Esophagus squamous epithelium (tissue), 5 donors: ENCODE results near the gene EHF. TPM values are rescaled to one million over a fixed set of nuclear protein-coding genes. Genes with fewer than 3 reads are reported as not detected.

Source experiments
- DNase-seq: peaks from one replicate; lab custom pipeline; 2025; lab: John Stamatoyannopoulos, UW
- H3K27ac ChIP-seq, 4 donors: fragments of 200-600 bp; sonication (generic); one replicate each; pipeline ENCODE4 v1.5.1; 2016 to 2019; ENCODE audit warnings: mild to moderate bottlenecking in 1 of 4
- H3K27me3 ChIP-seq, 4 donors: fragments of 200-600 bp; sonication (generic); 1 replicate in 3 of 4; 2 replicates in 1 of 4; pipeline versions ENCODE4 v1.5.1 to v1.6.0; 2017 to 2021; ENCODE audit warnings: antibody characterized with exemption in 1 of 4
- H3K36me3 ChIP-seq, 3 donors: fragments of 200-600 bp; sonication (generic); one replicate each; pipeline ENCODE4 v1.5.1; 2016 to 2019
- H3K4me1 ChIP-seq, 3 donors: fragments of 200-600 bp; sonication (generic); one replicate each; pipeline ENCODE4 v1.5.1; 2017 to 2019
- H3K4me3 ChIP-seq, 4 donors: fragments of 200-600 bp; sonication (generic); 1 replicate in 3 of 4; 2 replicates in 1 of 4; pipeline ENCODE4 v1.5.1; 2016 to 2019; ENCODE audit warnings: mild to moderate bottlenecking in 2 of 4, moderate library complexity in 1 of 4
- H3K9me3 ChIP-seq, 3 donors: fragments of 200-600 bp; sonication (generic); one replicate each; pipeline ENCODE4 v1.5.1; 2016 to 2019
- POLR2A ChIP-seq, 4 donors: fragments of 450-650 bp; IDR thresholded peaks; one replicate each; pipeline ENCODE4 v1.6.1; 2017; ENCODE audit warnings: antibody characterized with exemption in 4 of 4, mild to moderate bottlenecking in 4 of 4, moderate library complexity in 3 of 4
- WGBS, 2 donors: methylation state at CpG; one replicate each; pipeline ENCODE4 v1.1.5; 2018; 5-methylcytosine and 5-hydroxymethylcytosine counted together
- intact Hi-C: fragments of 100-400 bp; cut with DNase I; formaldehyde crosslinking; loops from one replicate; pipeline ENCODE4 v1.15.0; 2022
- total RNA-seq, 4 donors: library from RNA; depleted of rRNA; stranded (reverse); fragments of >200 nt; gene quantifications; one replicate each; pipeline ENCODE4 v1.1.0, GENCODE V29; 2016
- TF ChIP-seq, protein P1 (sequence below), 6 experiments: fragments of 450-650 bp in 4 of 6; fragments of 200-600 bp in 2 of 6; sonication (generic) in 2 of 6; IDR thresholded peaks; one replicate each; pipeline ENCODE4 v1.5.1; 2016 to 2019; ENCODE audit warnings: antibody characterized with exemption in 6 of 6, mild to moderate bottlenecking in 4 of 6, moderate library complexity in 4 of 6
- donor health status: DM: yes; HTN: yes; CAD: no.

Gene EHF
- total RNA-seq: 100 to 1,000 TPM; 265 to 388 (median 325) TPM

DNA sequence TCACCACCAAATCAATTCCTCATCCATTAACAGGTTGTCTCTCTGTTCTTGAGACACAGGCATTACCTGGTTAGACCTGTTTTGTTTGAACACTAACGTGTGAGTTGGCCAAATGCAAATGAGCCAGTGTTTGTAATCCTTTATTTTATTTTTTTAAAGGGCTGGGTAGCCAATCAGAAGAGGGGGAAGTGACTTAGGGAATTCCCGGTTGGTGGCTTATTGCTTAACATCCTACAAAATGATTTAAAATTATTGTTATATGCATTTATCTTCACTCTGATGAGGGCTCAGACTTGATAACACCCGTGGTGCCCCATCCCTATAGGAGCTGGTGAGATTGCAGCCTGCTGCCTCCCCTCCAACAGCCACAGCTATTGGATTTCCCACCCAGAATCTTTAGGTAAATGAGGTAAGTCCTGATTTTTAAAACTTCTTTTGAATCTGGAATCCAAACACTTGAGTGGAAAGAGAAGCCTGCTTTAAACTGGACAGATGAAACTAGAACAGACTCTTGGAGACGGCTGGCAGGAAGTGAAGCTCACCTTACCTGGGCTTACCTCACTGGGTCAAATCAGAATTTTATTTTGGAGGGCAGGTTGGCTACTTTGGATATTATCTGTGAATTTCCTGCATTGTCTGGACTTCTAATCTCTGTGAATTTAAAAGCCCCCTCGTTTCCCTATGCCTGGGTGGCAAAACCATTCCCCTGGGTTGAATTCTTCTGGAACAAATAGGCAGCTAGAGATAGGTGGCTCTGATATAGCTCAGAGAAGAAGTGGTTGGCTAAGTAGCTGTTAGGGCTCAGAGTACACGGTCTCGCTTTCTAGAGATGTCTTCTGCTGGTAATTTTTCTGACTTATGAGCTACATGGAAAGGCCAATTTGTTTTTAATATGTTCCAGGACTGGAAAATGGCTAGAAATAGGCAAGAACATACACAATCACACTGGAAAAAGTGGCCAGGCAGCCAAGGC is at the start of gene EHF:
Gene EHF (plus strand): TSS at position 274 of the 973 bp plus-strand sequence. CDS start 21,538 bp downstream, outside the sequence.
- H3K4me1 ChIP-seq: peaks cover 5 to 41% (median 7%) of the 10 kb centered on the region in 3 donors
- intact Hi-C loops: no loop called here
- TF ChIP-seq, protein P1, sequence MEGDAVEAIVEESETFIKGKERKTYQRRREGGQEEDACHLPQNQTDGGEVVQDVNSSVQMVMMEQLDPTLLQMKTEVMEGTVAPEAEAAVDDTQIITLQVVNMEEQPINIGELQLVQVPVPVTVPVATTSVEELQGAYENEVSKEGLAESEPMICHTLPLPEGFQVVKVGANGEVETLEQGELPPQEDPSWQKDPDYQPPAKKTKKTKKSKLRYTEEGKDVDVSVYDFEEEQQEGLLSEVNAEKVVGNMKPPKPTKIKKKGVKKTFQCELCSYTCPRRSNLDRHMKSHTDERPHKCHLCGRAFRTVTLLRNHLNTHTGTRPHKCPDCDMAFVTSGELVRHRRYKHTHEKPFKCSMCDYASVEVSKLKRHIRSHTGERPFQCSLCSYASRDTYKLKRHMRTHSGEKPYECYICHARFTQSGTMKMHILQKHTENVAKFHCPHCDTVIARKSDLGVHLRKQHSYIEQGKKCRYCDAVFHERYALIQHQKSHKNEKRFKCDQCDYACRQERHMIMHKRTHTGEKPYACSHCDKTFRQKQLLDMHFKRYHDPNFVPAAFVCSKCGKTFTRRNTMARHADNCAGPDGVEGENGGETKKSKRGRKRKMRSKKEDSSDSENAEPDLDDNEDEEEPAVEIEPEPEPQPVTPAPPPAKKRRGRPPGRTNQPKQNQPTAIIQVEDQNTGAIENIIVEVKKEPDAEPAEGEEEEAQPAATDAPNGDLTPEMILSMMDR (IDR thresholded peaks at IDR 0.05): peak in 2 of 6 experiments; percentile 15 to 30
- peak in 3 of 4 donors; percentile 31 to 72 (median 68) for TF ChIP-seq POLR2A (IDR thresholded peaks at IDR 0.05)
- H3K4me3 ChIP-seq: peak within 1 kb of the TSS; percentile 40 to 64 (median 52)
- WGBS, 2 donors: 26 to 30% methylated on average over 6 to 7 of the region's 7 CpGs
- no peaks in the 10 kb centered on the region for H3K27me3 ChIP-seq
- peak within 1 kb of the TSS; percentile 88 to 93 (median 89) for H3K27ac ChIP-seq
- DNase-seq: no peak
- H3K9me3 ChIP-seq: no peaks in the 10 kb centered on the region
- H3K36me3 ChIP-seq: peaks cover 0 to 6% (median 0%) of the 10 kb centered on the region in 3 donors

DNA sequence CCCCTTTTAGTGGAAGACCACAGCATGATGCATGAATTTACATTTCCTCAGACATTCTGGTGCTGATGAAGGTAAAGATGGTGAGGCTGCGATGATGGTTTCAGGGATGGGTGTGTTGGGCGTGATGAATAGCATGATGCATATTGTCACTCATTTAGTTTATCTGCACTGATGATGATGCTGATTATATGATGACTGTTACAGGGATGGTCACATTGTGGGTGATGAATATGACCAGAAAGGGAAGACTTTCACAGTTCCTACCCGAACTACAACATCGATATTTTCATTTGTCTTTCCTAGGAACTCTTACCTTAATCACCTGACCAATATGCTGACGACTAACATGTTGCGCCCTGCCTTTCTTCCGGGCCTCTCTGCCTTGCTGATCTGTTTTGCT is 47.4 kb upstream of the EHF start:
- peaks cover 0 to 52% (median 0%) of the 10 kb centered on the region in 4 donors for H3K27me3 ChIP-seq
- H3K27ac ChIP-seq: no peak overlapping the region
- H3K4me3 ChIP-seq: no peak overlapping the region
- intact Hi-C loops: no loop called here
- no peaks in the 10 kb centered on the region for H3K36me3 ChIP-seq
- WGBS, 2 donors: 91 to 92% methylated on average over 7 of the region's 7 CpGs
- no peak for DNase-seq
- H3K4me1 ChIP-seq: no peaks in the 10 kb centered on the region
- no peak for TF ChIP-seq POLR2A (IDR thresholded peaks at IDR 0.05)
- TF ChIP-seq, protein P1 (IDR thresholded peaks at IDR 0.05): no peak
- H3K9me3 ChIP-seq: no peaks in the 10 kb centered on the region

DNA sequence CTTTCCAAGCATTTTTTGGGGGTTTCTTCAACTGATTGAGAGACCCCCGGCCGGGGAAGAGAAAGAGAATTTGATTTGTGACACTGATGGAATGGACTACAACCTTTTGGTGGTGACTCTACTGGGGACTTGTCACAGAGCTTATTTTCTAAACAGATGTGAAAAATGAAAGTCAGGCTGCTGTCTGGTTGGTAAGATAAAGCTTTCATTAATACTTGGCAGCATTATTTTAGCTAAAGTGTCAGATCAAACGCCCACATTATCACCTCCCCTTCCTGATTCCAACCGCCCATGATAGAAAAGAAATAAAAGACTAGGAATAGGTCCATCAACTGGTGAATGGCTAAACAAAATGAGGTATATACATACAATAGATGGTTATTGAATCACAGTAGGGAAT is 45.6 kb upstream of the EHF start:
- intact Hi-C loops: no loop called here
- Histone ChIP-seq H3K4me3 (no peak overlapping the region), H3K27me3 (peaks cover 0 to 51% (median 0%) of the 10 kb centered on the region in 4 donors), H3K4me1 (no peaks in the 10 kb centered on the region), H3K36me3 (no peaks in the 10 kb centered on the region), H3K27ac (no peak overlapping the region), H3K9me3 (no peaks in the 10 kb centered on the region)
- 42 to 51% methylated on average over 4 of the region's 4 CpGs for WGBS, 2 donors
- TF ChIP-seq, protein P1 (IDR thresholded peaks at IDR 0.05): no peak
- no peak for TF ChIP-seq POLR2A (IDR thresholded peaks at IDR 0.05)
- no peak for DNase-seq

DNA sequence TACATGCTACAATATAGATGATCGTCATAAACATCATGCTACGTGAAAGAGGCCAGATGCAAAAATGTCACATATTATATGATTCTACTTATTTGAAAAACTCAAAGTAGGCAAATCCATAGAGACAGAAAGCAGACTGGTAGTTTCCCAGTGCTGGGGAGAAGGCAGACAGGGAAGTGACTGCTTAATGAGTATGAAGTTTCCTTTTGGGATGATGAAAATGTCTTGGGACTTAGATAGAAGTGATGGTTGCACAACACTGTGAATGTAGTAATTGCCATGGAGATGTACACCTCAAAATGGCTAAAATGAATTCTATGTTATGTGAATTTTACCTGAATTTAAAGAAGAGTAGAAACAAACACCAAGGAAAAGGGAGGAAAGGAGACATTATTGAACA is 45.2 kb upstream of the EHF start:
- TF ChIP-seq POLR2A (IDR thresholded peaks at IDR 0.05): no peak
- TF ChIP-seq, protein P1 (IDR thresholded peaks at IDR 0.05): no peak
- no peak overlapping the region for H3K27ac ChIP-seq
- intact Hi-C loops: no loop called here
- no peak overlapping the region for H3K4me3 ChIP-seq
- H3K27me3 ChIP-seq: peaks cover 0 to 51% (median 0%) of the 10 kb centered on the region in 4 donors
- DNase-seq: no peak
- no peaks in the 10 kb centered on the region for H3K9me3 ChIP-seq
- no peaks in the 10 kb centered on the region for H3K4me1 ChIP-seq
- H3K36me3 ChIP-seq: no peaks in the 10 kb centered on the region
- 88 to 97% methylated on average over 2 of the region's 2 CpGs for WGBS, 2 donors

DNA sequence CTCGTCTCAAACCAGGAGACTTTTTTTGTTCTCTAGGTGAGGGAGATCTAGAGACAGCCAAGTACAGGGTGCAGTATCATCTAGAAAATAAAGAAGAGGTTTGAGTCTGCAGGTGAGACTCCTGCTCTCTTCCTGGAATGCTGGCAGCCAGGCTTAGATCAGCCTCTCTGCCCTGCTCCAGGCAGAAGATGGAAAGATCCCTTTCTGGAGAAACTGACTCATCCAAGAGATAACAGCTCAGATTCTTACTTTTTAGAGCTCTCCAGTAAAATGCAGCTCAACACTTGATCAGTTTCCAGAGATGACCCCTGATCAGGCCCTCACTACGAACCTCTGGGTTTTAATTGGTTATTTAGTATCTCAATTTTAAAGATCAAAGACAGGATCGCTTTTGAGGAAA is 44.6 kb upstream of the EHF start:
- 83 to 87% methylated on average over 3 of the region's 3 CpGs for WGBS, 2 donors
- Histone ChIP-seq H3K4me3 (no peak overlapping the region), H3K4me1 (no peaks in the 10 kb centered on the region), H3K9me3 (no peaks in the 10 kb centered on the region), H3K27ac (no peak overlapping the region), H3K27me3 (peaks cover 0 to 46% (median 0%) of the 10 kb centered on the region in 4 donors), H3K36me3 (no peaks in the 10 kb centered on the region)
- no peak for TF ChIP-seq POLR2A (IDR thresholded peaks at IDR 0.05)
- TF ChIP-seq, protein P1 (IDR thresholded peaks at IDR 0.05): no peak
- intact Hi-C loops: no loop called here
- no peak for DNase-seq
